GM18870 (cell line): ENCODE data around the gene ACAN.

Experiments used
- ATAC-seq: cut with Tn5 transposase; IDR thresholded peaks from one replicate; pipeline ENCODE4 v1.9.1; 2021; ENCODE audit warnings: moderate library complexity; ENCODE audit not compliant: unreplicated experiment

ACAN gene

DNA sequence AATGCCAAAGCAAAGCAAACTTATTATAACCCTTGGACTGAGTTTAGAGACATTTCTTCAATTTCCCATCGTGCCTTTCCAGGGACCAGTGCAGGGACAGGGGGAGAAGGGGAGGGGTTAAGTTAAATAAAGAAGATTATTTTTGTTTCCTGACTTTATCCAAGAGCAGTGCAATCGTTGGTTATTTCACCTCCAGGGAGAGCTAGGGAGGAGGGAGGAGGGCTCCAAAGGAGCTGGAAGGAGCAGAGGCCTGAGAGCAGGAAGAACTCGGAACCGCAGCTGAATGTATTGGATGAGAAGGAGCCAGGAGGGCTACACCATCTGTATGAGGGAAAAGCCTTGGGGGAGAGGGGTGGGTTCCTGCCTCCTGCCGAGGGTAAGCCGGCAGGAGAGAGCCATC is 71.4 kb downstream of the ACAN start:
- ATAC-seq: no peak

DNA sequence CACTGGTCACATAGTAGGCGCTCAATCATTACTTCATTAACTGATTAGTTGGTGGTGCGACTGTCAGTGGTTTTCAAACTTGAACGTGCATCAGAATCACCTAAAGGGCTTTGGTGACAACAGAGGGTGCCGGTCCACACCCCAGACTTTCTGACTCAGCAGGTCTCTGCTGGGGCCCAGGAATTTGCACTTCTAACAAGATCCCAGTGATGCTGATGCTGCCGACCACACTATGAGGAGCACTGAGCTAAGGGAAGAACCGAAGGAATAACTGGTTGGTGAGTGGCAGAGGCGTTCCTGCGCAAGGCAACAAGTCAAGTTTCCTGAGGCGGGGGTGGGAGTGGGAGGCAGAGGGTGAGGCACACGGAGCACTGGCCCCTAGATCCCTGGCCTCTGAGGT is 73.3 kb downstream of the ACAN start:
- no peak for ATAC-seq

DNA sequence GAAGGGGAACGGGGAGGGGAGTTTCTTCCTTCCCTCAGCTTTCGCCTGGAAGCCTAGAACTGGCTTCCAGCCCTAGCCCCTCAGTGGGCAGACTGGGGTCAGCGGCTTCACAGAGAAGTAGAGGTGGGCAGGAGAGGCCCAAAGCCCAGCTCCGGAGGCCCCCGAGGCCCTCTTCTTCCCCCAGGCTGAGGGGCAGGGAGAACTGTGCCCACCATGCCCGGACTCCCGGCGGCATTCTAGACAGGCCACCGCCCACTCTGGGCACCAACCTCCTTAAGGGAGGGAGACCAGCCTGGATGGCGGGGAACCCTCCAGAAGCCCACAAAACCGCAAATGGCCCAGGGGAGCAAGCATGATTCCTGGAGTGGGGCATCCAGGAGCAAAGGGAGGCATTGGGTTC is 74.2 kb downstream of the ACAN start:
- no peak for ATAC-seq

DNA sequence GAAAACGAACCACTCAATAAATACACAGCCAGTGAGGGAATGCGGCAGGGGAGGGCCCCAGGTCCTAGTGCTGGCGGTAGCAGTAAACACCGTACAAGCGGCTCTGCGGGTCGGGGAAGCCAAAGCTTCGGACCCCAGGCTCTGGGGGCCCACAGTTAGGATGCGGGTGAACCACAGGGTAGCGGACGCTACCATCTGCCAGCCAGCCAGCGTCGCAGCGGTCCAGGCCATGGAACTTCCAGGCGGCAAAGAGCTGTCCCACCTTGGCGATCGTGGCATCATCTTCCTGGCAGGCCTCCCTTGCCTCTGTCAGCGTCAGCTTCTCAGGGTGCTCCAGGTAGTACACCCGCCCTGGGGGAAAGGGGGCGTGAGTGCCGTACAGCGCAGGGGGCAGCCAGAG is 74.7 kb downstream of the ACAN start:
- ATAC-seq: no peak

DNA sequence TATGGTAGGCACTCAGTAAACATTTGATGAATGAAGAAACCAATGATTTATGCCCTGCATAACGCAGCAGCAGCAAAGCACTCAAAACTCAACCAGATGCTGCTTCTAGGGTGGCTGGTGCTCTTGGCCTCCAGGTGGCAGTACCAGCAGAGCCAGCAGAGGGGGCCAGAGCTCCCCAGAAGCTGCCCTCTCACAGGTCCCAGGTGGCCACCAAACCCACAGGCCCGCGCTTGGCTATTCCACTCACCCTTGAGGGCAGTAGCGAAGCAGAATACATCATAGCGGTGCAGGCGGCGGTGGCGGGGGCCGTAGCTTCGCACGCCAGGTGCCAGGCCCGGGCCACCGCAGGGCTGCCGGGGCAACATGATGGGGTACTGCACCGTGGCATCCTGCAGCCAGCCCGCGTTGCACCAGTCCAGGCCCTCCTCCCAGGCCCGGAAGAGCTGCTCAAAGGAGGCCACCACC is 75.5 kb downstream of the ACAN start:
- ATAC-seq: no peak

DNA sequence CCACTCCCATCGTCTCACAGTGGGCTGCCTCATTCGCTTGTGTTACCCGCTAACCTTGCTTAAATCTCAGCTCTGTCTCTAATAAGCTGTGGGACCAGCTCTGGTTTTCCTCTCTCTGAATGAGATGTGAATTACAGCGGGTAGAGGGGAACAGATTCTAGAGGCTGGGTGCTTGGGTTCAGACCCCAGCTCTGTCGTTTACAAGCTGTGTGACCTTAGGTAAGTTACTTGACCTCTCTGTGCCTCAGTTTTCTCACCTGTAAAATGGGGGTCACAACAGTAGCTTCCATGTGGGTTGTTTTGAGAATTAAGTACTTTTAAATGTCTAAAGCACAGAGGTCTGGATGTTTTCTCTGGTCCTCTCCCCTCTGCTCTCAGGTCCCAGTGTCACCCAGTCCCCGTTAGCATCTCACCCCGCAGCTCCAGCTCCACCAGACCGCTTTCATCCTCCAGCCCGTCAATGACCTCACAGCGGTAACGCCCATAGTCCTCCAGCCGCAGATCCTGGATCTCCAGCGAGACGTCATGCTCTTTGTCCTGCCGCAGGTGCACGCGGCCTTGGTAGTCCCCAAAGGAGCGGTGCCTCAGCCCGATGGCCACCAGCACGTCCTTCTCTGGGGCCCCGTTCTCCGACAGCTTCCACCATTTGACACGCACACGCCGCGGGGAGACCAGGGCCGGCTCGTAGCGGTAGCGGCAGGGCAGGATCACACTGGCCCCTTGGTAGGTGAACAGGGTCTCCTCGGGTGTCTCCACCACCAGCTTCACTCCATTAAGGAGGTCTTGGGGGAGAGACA is 77.9 kb downstream of the ACAN start:
- no peak for ATAC-seq

DNA sequence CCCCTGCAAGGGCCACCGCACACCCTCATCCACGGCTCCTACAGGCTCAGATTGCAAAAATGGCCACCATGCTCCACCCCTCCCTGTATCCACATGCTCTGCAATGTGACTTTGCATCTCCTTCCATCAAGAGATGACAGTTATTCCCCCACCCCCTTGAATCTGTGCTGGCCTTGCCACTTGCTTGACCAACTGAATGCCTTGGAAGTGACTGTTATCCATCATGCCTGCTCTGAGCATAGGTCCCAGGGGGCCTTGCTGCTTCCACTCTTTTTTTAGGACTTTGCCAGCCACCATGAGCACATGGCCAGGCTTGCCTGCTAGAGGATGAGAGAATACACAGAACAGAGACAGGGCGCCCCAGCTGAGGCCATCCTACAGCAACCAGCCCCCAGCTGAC is 78.5 kb downstream of the ACAN start:
- ATAC-seq: no peak

DNA sequence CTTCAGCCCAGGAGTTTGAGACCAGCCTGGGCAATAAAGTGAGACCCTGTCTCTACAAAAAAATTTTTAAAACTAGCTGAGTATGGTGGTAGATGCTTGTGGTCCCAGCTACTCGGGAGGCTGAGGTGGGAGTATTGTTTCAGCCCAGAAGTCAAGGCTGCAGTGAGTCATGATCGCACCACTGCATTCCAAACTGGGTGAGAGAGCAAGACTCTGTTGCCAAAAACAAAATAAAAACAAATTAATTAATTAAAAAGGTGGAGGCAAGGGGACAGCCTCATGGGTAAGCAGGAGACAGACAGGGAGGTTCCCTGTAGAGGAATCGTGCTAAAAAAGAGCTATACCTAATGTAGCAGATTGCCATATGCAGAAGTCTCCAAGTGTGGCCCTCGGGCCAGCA is 79.5 kb downstream of the ACAN start:
- ATAC-seq: no peak

DNA sequence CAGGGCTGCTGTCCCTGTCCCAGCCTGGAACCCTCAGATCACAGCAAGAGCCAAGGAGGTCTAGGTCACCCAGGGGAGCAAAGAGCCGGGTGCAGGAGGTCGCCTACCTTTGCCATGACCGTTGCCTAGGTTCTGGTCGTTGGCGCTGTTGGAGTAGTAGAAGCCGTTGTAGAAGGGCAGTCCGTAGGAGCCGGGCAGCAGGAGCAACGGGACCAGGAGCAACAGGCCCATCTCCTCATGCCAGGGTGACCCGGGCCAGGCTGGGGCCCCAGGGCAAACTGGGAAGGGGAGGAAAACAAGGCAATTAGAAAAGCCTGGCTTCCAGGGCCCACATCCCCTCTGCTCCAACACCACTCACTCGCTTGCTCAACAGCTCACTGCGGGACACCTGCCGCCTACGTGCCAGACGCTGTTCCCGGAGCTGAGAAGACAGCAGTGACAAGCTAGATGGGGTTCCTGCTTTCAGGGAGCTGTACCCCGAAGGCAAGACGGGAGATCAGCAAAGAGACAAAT is 83.9 kb downstream of the ACAN start:
- no peak for ATAC-seq

DNA sequence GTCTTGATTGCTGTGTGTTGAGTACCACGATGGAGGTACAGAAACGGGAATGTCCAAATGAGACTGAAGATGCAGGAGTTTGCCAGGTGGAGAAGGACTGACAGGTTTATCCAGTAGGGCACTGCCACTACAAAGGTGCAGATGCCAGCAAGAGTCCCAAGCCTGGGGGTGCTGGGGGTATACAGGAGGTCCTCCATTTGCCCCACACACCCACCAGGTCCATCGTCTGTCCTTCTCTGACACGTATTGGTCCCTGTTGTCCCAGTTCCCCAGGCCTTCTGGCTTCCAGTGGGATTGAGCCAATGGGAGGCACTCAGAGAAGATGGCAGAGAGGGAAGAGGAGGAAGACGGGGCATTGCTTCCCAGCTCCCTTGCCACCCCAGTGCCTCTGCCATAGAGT is 85.5 kb downstream of the ACAN start:
- ATAC-seq: no peak

DNA sequence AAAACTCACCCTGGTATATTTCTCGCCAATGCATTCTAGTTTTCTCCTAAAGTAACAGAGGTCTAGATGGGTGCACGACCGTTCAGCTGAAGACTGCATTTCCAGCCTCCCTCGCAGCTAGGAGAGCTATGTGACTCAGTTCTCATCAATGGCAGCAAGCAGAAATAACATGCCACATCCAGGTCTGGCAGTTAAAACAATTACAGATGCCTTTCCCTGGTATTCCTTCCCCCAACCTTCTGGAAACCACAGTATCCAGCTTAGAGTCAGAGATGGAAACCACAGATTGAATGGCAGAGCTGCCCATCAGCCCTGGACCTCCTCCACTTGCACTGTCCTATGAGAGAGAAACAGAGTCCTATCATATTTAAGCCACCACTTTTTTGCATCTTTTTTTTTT is 87.3 kb downstream of the ACAN start:
- no peak for ATAC-seq

DNA sequence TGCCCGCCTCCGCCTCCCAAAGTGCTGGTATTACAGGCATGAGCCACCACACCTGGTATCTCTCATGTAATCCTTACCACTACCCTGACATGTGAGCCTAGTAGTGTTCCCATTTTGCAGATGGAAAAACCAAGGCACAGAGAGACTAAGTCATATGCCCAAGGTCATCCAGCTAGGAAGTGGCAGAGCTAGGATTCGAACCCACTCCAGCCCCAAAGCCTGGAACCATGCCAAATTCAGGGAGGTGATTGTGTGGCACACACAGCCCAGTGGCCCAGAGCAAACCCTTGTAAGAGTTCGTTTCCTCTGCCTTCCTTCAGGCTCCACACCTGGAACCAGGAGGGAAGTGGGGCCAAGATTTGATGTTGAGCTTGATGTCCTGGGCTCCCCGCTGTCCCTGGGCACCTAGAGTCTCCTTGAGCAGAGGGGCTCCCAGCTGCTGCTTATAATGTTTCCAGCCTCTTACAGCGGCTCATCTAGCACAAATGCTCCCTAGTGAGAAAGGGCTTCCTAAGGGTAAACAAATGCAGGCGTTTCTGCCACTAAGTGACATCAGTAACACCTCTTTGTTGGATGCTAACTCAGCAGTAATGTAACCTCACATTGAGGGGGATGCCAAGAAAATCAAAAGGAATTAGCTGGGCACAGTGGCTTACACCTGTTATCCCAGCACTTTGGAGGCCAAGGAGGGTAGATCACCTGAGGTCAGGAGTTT is 88.5 kb downstream of the ACAN start:
- ATAC-seq: no peak

DNA sequence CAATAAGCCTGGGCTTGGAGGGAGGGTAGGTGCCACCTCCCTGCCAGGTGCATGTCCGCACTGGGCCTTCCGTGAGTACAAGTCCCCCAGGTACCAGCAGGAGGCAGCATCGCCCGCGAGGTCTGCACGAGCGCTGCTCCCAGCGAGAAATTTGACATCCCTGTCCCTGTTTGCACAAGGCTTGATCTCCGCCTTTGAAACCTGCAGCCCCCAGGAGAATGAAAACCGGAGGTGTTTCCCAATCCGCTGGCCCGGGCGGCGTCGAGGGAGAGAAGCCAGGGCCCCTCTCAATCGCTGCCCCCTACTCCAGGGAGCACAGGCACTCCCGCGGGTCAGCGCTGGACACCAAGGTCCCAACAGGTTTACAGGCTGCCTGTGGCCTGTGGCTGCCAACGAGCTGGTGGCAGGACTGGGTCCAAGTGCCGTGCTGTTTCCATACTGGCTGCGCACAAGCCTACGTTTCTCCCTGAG is 91.1 kb downstream of the ACAN start:
- peak; percentile 41 for ATAC-seq

DNA sequence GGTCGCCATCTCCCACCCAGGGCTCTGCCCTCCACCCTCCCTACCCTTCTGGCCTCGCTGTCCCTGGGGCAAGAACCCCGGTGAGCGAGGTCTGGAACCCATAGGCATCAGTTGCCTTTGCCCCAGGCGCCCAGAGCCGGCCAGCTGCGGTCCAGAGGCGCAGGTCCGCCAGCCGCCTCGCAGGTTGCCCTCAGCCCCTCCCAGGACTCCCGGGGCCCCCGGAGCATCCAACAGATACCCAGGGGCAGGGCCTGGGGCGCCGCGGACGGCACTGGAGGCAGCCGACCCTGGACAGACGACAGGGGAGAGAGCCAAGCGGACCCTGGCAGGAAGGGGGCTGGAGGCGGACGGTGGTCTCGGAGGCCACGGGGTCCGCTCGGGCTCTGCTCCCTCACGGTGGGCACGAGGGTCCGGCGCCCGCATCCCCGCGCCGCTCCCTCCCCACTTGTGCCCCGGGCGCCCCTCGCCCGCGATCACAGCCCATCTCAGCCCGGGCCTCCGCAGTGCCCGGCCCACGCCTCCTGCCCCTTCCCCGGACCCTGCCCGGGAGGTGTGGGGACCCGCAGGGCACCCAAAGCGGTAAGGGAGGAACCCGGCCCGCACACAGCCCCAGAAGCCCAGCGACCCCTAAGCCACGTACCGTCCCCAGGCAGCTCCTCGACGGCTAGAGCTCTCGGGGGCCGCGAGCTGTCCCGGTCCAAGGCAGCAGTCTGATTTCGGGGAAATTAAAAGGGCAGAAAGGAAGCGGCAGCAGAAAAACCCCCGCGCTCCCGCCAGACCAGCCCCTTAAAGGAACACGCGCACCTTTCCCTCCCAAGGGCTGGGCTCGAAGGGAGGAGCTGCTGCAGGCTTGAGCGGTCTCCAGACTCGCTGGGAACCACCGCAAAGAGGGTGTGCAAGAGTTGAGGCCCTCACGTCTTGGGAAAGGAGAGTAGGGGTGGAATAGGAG is 91.9 kb downstream of the ACAN start, which contains the start of gene HAPLN3:
Gene HAPLN3 (minus strand): TSS at position 726 of the 949 bp plus-strand sequence. CDS start 8,246 bp downstream, outside the sequence.
- ATAC-seq: peak; percentile 59

DNA sequence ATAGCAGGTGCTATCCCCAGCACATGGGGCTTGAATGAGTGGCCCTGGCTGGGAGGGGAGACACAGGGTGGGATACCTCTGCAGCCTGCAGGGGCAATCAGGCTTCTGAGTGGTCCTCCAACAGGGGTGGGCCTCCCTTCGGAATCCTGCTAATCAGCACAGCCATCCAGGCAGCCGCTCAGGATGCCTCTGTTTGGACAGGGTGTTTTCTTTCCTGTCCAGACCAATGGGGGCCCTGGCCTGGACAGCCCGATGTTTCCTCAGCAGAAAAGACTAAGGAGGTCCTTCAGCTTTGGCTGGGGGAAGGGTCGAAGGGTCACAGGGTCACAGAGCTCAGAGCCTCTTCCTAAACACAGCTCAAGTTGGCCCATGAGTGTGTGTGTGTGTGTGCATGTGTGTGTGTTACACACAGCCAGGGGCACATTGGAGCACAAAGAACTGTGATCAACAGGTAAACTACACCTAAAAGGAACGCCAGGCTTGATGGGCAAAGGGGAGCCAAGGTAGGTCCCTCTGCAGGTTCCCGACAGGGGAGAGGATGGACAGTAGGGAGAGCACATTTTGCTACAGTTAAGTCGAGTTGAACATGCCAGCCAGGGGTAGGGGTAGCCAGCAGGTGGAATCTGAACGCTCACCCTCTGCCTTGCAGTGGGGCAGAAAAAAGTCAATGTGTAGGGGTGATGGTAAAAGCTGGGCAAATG is 93.2 kb downstream of the ACAN start:
- ATAC-seq: no peak

DNA sequence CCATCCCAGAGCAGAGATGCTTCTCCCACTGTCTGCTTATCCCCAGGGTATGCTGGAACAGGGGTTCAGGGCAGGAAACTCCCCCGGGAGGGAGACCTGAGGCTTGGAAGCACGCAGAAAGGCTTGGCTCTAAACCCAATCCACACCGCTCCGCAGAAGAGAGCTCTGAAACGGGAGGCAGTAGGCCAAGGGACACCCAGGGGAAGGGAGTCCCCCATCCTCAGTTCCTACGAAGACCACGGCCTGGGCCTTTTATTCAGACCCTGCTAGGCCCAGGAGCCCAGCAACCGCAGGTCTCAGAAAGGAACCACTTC is 93.9 kb downstream of the ACAN start:
- no peak for ATAC-seq

DNA sequence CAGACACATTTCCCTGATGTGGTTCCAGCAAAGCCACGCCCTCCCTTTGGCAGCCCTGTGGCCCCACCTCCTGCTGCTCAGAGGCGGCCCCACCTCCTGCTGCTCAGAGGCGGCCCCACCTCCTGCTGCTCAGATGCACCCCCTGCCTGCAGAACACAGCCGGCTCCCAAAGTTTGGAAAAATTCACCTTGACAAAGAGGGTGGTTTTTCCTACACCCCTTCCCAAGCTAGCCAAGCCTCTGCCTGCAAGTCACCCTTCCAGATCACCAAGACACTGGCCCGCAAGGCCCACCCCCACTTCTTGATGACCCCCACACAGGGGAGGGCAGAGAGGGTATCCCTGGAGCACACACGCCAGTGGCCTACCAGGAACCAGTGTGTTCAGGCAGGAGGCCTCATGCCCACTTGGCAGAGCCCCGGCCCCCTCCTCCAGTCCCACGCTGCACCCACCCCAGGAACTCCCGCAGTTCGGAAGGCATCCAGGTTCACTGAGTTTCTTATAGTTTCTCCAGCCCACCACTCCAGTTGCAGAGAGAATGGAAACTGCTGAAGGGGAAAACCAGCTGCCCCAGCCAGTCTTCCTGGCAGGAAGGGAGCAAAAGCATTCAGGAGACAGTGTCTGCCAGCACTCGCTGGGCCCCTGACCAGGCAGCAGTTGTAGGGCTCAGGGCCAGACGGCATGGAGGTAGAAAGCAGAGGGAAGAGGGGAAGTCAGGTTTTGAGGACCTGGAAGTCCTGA is 94.4 kb downstream of the ACAN start:
- ATAC-seq: peak; percentile 37

DNA sequence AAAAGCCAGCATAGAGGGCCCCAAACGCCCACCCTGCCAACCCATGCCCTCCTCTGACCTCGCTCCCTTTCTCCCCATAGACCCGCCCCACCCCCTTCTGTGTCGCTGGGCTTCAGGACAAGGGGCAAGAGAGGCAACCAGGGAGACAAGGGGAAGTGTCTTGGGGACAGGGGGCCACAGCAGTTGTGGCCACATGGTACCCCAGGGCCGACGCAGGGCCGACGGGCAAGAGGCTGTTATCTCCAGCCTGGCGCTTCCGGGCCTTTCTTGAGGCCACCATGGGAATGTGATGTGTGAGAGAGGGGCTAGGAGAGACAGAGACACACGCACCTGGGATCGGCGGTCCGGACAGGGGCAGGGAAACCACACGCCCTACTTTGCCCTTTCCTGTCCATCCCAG is 95.5 kb downstream of the ACAN start:
- no peak for ATAC-seq

DNA sequence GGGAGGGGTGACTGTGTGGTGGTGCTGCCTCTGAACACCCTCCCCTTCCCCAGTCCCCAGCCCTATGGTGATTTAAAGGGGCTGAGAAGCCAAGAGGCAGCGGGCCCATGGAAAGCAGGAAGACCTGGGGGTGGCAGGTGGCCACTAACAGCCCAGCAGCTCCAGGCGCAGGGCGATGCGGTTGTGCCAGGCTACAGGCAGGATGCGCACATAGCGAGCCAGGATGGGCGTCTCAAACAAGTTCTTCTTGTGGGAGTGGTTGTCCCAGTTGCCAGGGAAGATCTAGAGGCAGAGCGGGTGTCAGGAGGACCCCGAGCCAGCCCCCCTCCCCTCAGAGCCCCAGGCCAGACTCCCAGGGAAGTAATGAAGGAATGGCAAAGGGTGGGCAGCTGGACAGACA is 96.0 kb downstream of the ACAN start:
- no peak for ATAC-seq
